ENCODE results near the gene CADPS.

Gene CADPS

DNA sequence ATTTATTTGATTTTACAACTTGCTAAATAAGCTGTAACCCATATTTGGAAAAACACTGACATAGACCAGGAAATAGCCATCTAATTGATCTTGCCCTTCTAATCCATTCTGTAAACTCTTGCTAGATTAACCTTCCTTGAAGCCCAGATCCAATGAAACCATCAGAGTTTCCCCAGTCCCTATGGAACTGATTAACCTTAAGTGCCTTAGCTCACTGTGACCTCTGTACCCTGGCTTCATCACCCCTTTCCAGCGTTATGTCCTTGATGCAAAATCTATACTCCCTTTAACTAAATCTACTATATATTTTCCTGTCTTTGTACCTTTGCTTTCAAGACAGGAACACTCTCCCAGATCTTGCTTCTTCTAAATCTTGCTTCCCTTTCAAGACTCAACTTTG, 42.9 kb upstream of the CADPS start:
- ChIA-PET POLR2A (ENCODE audit: low non-redundant PET) (no interaction called here), CTCF (interaction anchor here (0.6 kb wide), 1 partner anchor 105 kb away, joined by 4 read pairs; no protein-coding TSS in a partner anchor)
- DNase-seq (ENCODE audit: low spot score) = no peak
- TF ChIP-seq CTCF (conservative IDR thresholded peaks at IDR 0.05; ENCODE audit: low read depth) = no peak
- no peak overlapping the region for H3K27ac ChIP-seq

DNA sequence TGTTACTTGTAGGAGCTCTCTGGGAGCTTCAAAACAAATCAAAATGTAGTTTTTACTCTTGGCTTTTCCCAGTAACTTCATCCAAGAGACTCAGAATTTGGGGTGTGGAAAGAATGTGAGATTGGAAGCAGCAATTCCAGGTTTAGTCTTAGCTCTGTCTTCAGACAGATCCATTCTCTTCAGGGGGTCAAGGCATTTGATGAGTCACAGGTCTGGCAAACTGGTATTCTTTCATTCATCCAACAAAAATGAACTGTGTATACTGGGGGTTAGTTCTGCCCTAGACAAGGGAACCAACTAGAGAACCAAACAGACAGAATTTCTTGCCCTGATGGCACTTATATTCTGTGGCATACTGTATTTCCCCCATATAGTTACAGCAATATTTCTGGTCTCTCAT, 36.3 kb upstream of the CADPS start:
- CTCF ChIA-PET = no interaction called here
- no peak overlapping the region for H3K27ac ChIP-seq

DNA sequence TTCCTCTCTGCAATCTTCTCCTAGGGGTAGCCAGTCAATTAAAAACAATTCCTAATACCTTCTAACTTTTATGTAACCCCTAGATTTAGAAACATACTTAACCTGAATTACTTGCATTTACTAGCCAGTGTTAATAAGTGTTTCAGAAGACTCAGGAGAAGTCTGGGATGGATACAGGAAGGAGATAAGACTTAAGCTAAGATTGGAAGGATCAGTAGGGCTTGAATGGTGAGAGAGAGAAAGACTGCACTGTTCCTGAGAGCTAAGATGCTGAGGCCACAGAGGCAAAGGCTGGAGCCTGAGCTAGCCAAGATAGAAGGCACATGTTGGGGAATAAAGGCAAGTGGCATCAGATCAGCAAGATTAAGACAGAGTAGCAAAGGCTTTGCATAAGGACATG, 30.1 kb upstream of the CADPS start:
- CTCF ChIA-PET = no interaction called here
- no peak for TF ChIP-seq CTCF (conservative IDR thresholded peaks at IDR 0.05; ENCODE audit: low read depth)
- H3K27ac ChIP-seq = no peak overlapping the region
- no peak for DNase-seq (ENCODE audit: low spot score)
- POLR2A ChIA-PET (ENCODE audit: low non-redundant PET) = no interaction called here

More for the DNA sequence above, 36.3 kb upstream of the CADPS start:
- no peak for TF ChIP-seq CTCF (conservative IDR thresholded peaks at IDR 0.05; ENCODE audit: low read depth)
- POLR2A ChIA-PET (ENCODE audit: low non-redundant PET) = no interaction called here
- no peak for DNase-seq (ENCODE audit: low spot score)

GRCh38 chr3:62898530-62899496, 23.6 kb upstream of the CADPS start:
- H3K27ac ChIP-seq = no peak overlapping the region
- DNase-seq (ENCODE audit: low spot score) = no peak
- ChIA-PET POLR2A (ENCODE audit: low non-redundant PET) (no interaction called here), CTCF (interaction anchor here (0.5 kb wide), 1 partner anchor 1265 kb away, joined by 4 read pairs; no protein-coding TSS in a partner anchor)
- TF ChIP-seq CTCF (conservative IDR thresholded peaks at IDR 0.05; ENCODE audit: low read depth) = no peak

DNA sequence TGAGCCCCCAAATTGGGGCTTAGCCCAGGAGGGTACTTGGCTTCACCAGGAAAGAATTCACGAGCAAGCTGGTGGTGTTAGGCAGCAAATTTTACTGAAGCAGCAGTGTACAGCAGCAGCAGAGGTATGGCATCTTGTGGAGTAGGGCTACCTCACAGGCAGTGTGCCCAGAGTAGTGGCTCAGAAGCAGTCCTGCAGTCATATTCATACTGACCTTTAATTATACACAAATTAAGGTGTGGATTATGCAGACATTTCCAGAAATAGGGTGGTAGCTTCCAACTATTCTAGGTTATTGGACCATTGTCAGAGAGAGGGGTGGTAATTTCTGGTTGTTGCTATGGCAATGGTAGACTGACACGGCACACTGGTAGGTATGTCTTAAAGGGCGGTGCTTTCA, 20.7 kb upstream of the CADPS start:
- ChIA-PET POLR2A (ENCODE audit: low non-redundant PET) (no interaction called here), CTCF (no interaction called here)
- TF ChIP-seq CTCF (conservative IDR thresholded peaks at IDR 0.05; ENCODE audit: low read depth) = no peak
- no peak for DNase-seq (ENCODE audit: low spot score)
- H3K27ac ChIP-seq = no peak overlapping the region

GRCh38 chr3:62892951-62893350, 17.7 kb upstream of the CADPS start:
- POLR2A ChIA-PET (ENCODE audit: low non-redundant PET) = interaction anchor here (0.6 kb wide), 1 partner anchor 150 kb away, joined by 3 read pairs; no protein-coding TSS in a partner anchor
- CTCF ChIA-PET = no interaction called here
- DNase-seq (ENCODE audit: low spot score) = no peak
- no peak for TF ChIP-seq CTCF (conservative IDR thresholded peaks at IDR 0.05; ENCODE audit: low read depth)
- no peak overlapping the region for H3K27ac ChIP-seq
